ENCODE data around the gene DRICH1.
"Not testable (repeated sequence)": the region's sequence is repeated elsewhere in the genome, so short reads cannot be mapped to it uniquely, and the experiment has no call there.

The DRICH1 gene

DNA sequence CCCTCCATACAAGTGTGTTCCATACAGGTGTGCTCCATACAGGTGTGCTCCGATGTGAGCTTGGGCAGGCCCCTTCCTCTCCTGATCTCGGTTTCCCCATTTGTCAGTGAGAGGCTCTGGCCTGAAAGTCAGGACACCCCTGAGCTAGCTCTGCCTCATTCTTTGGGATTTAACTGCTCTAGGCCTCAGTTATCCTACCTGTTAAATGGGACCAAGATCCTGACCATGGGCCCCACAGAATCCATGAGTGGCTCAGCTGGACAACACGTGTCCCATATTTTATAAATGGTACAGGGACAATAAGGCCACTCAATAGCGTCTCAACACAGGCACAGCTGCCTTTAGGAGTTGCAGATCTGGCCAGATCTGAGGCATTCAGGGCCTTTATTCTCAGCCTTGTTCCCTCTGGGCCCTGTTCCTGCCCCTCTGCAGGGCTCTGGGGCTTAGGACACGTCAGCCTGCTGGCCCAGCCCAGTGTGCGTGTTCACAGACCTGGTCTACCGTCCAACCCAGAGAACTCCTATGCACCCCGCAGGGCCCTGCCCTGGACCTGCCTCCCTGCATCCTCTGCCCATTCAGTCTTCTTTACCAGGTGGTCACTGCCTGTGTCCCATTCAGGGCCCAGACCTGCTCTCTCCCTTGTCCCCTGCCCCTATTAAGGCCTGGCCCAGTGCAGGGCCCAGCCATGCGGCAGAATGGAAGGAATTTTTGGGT lies 33.2 kb downstream of the DRICH1 start:
- DNase-seq (ENCODE audit: low read depth in 2 of 2) = no peak

- DNase-seq (ENCODE audit: low read depth in 2 of 2) = not testable (repeated sequence)
Measured at GRCh38 chr22:23597576-23598268, 34.4 kb downstream of the DRICH1 start.

GRCh38 chr22:23595904-23596303 lies 36.2 kb downstream of the DRICH1 start:
- not testable (repeated sequence) for DNase-seq (ENCODE audit: low read depth in 2 of 2)

- no peak for DNase-seq (ENCODE audit: low read depth in 2 of 2)
Measured at GRCh38 chr22:23591846-23592245, 40.3 kb downstream of the DRICH1 start.

DNA sequence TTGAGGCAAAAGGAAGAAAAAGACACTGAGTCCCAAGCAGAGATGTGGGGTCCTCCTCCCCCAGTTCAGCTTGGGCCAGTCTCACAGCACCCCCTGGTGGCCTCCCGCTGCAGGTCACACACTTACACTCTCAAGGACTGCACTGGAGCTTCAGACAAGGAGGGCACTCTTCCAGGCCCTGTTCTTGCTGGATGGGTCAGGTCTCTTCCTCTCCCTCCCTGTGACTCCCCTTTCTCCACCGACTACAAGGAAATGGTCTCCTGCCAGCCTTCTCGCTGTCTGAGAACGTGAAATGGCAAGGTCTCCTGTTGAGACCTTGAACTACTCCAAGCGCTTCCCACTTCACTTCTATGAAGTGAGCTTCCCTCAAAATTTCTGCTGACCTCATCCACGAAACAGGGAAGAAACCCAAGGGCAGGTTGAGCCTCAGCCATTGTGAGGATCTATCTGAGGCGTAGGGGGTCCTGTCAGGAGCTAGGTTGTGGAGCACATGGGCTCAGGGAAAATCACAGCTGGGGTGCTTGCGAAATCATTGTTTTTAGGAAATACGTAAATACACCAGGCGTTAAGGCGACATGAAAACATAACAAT lies 40.8 kb downstream of the DRICH1 start:
- peak; percentile 30 to 63 for DNase-seq (ENCODE audit: low read depth in 2 of 2)

DNA sequence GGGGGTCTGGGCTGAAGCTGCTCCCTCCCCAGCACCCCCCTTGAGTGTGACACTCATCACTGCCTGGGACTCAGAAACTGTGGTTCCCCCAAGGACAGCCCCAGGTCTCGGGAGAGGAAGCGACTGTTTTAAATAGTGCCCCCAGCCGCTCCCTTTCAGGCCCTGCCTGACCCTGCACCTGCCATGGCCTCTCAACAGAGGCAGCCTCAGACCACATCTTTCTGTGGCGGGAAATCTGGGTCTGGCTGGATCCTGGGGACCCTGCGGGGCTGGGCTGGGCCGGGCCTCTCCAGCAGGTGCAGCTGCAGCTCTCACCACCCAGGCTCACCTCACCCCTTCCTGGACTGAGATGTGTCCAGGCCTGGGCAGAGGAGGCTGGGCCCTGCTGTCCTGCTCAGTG lies 48.3 kb downstream of the DRICH1 start:
- no peak for DNase-seq (ENCODE audit: low read depth in 2 of 2)

DNA sequence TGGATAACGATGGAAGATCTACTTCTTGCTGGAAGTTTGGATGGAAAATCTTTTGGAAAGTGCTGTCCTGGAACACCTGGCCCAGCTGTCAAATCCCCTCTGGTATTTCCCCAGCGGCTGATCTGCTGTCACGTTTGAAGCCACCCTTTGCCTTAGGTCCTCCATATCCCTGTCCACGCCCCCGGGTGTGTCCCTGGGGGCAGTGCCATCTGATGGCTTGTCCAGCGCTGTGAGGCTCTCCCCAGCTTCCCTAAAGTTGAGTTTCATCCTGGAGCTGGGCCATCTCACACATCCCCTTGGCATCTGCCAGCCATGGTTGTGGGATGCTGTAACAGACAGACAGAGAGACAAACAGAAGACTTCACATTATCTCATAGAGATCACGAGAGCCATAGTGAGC lies 49.0 kb downstream of the DRICH1 start:
- DNase-seq (ENCODE audit: low read depth in 2 of 2) = no peak

DNA sequence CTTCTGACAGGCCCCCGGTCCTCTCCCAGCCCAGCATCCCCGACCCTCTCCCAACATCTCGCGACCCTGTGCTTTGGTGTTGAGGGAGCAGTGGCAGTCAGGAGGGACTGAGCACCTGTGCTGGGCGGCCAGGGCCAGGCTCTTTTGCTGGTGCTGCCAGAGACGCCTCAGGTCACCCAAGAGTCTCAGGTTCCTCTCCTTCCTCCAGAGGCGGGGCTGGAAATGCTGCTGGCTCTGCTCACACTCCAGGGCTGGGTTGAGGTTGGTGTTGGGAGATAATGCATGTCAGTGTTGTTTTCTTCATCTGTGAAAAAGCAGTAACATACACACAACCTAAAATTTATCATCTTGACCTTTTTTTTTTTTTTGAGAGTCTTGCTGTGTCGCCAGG lies 50.9 kb downstream of the DRICH1 start:
- DNase-seq (ENCODE audit: low read depth in 2 of 2) = no peak

GRCh38 chr22:23580576-23581259 lies 51.4 kb downstream of the DRICH1 start:
- DNase-seq (ENCODE audit: low read depth in 2 of 2) = no peak

DNA sequence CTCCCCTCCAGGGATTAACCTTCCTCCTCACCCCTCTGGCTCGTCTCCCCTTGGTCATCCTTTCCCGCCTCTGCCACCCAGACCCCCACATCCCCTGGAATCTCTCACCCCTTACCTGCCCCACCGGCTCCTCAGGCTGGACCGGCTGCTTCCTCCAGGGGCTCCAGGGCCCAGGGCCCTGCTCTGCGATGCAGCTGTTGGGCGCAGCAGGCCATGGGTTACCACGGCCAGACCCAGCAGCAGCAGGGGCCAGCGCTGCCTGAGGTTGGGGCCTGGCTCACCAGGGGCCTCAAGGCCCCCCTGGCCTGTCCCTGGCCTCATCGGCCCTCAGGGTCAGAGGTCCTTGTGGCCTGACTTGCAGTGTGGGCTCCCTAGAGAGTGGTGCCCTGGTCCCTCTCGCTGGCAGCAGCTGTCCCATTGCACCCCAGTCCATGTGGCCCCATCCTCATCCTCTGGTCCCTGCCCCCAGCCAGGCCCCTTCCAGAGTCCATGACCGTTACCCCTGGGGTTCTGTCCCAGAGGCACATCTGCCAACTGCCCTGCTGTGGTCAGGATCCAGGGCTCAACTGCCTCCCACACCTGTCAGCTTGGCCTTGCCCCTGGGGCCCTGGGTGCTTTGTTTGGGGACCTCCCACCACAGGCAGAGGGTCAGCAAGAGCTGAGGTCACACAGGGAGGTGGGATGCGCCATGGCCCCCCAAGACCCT lies 52.1 kb downstream of the DRICH1 start, which contains the start of gene IGLL1:
Gene IGLL1, minus strand, starts transcription at position 421 of the 706 bp plus-strand sequence. Its CDS starts 100 bp downstream, at position 321.
- DNase-seq (ENCODE audit: low read depth in 2 of 2) = no peak

DNA sequence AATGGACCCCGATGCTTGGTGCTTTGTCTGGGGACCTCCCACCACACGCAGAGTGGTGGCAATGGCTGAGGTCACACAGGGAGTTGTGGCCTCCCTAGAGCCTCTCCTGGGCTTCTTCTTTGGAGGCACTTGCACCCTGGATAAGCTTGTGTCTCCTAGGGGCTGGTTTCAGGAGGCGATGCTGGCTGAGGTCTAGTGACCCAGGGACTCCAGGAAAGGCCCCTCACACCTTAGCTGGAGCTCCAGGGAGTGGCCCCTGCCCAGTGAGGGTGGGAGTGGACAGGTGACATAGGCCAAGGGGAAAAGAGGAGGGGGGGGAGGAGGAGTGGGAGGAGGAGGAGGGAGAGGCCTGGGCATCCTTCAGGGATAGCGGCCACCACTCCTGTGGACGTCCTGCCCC lies 52.8 kb downstream of the DRICH1 start:
- DNase-seq (ENCODE audit: low read depth in 2 of 2) = no peak

GRCh38 chr22:23578306-23578705 lies 53.8 kb downstream of the DRICH1 start:
- no peak for DNase-seq (ENCODE audit: low read depth in 2 of 2)

DNA sequence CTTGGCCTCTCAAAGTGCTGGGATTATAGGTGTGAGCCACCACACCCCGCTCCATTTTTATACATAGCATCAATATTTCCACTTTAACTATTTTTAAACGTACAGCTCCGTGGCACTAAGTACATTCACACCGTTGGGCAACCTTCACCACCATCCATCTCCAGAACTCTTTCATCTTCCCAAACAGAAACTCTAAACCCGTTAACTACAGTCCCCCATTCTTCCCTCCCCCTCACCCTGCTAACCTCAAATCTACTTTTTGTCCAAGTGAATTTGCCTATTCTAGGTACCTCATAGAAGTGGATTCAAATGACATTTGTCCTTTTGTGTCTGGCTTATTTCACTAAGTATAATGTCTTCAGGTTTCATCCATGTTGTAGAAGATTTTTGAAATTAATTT lies 55.4 kb downstream of the DRICH1 start:
- no peak for DNase-seq (ENCODE audit: low read depth in 2 of 2)

- DNase-seq (ENCODE audit: low read depth in 2 of 2) = no peak
Measured at GRCh38 chr22:23575601-23576000, 56.5 kb downstream of the DRICH1 start.

DNA sequence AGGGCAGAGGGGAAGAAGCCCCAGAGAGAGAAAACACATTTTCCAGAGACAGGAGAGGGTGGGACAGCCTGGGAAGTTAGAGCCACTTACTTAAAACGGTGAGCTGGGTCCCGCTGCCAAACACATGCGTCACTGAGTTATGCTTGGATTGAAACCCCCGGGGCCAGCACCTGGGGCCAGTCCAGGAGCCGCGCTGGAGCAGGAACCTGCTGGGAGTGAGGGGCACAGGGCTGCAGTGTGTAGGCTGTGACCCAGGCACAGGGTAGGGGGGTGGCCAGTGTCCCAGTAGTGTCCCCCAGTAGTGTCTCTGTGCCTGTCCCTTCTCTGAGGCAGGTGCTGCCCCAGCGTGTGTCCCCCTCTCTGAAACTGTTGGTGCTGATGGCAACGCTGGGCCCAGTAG lies 57.2 kb downstream of the DRICH1 start:
- DNase-seq (ENCODE audit: low read depth in 2 of 2) = no peak

- no peak for DNase-seq (ENCODE audit: low read depth in 2 of 2)
Measured at GRCh38 chr22:23574371-23574811, 57.7 kb downstream of the DRICH1 start.

- DNase-seq (ENCODE audit: low read depth in 2 of 2) = not testable (repeated sequence)
Measured at GRCh38 chr22:23573701-23574235, 58.4 kb downstream of the DRICH1 start.

DNA sequence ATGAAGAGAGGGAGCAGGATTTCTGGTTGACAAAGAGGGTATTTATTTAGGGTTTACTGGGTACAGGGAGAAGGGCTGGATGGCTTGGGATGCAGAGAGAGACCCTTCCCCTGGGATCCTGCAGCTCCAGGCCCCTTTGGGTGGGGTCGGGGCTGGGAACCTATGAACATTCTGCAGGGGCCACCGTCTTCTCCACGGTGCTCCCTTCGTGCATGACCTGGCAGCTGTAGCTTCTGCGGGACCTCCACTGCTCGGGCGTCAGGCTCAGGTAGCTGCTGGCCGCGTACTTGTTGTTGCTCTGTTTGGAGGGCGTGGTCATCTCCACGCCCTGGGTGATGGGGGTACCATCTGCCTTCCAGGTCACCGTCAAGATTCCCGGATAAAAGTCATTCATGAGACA lies 59.0 kb downstream of the DRICH1 start:
- DNase-seq (ENCODE audit: low read depth in 2 of 2) = not testable (repeated sequence)

GRCh38 chr22:23571486-23571885 lies 60.6 kb downstream of the DRICH1 start:
- DNase-seq (ENCODE audit: low read depth in 2 of 2) = no peak

- DNase-seq (ENCODE audit: low read depth in 2 of 2) = no peak
Measured at GRCh38 chr22:23570681-23571080, 61.4 kb downstream of the DRICH1 start.

DNA sequence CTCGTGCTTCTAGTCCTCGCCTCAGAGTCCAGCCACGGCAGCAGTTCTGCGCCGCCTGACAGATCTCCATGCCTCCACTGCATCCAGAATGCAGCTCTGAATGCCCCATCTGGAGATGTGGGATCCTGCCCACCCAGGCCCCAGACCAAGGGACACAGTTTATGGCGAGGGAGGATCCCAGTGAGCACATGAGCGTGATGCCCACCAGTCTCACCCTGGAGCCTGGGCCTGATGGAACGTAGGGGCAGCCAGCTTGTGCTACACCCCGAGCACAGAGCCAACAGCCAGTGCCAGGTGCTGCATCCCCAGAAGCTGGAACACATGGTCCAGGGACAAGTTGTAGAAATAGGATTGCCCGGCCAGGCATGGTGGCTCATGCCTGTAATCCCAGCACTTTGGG lies 62.4 kb downstream of the DRICH1 start:
- no peak for DNase-seq (ENCODE audit: low read depth in 2 of 2)
